ENCODE results near the gene IRX5.

The IRX5 gene

GRCh38 chr16:54923055-54923473 lies 7.6 kb upstream of the IRX5 start:
- H3K9me3 Mint-ChIP-seq: no peaks in the 10 kb centered on the region
- no peak overlapping the region for H3K4me3 Mint-ChIP-seq
- ATAC-seq (replicated peaks; ENCODE audit: extremely low read depth, poor library complexity, severe bottlenecking): no peak
- peaks cover 3% of the 10 kb centered on the region for H3K36me3 Mint-ChIP-seq (ENCODE audit: insufficient read depth)
- no peak for DNase-seq (ENCODE audit: low spot score in 2 of 2)
- no peak overlapping the region for H3K27ac Mint-ChIP-seq (ENCODE audit: low read depth)
- H3K27me3 Mint-ChIP-seq: peaks cover 69% of the 10 kb centered on the region
- peaks cover 10% of the 10 kb centered on the region for H3K4me1 Mint-ChIP-seq

- Mint-ChIP-seq H3K4me3 (no peak overlapping the region), H3K27ac (ENCODE audit: low read depth) (no peak overlapping the region), H3K9me3 (no peaks in the 10 kb centered on the region), H3K27me3 (peaks cover 65% of the 10 kb centered on the region), H3K36me3 (ENCODE audit: insufficient read depth) (peaks cover 6% of the 10 kb centered on the region), H3K4me1 (peaks cover 14% of the 10 kb centered on the region)
- DNase-seq (ENCODE audit: low spot score in 2 of 2) (no peak), ATAC-seq (replicated peaks; ENCODE audit: extremely low read depth, poor library complexity, severe bottlenecking) (no peak)
These were observed 6.7 kb upstream of the IRX5 start for GRCh38 chr16:54923988-54924387.

- Mint-ChIP-seq H3K4me3 (no peak overlapping the region), H3K9me3 (peaks cover 5% of the 10 kb centered on the region), H3K4me1 (peaks cover 30% of the 10 kb centered on the region), H3K27ac (ENCODE audit: low read depth) (no peak overlapping the region), H3K36me3 (ENCODE audit: insufficient read depth) (peaks cover 6% of the 10 kb centered on the region), H3K27me3 (peaks cover 77% of the 10 kb centered on the region)
- DNase-seq (ENCODE audit: low spot score in 2 of 2): no peak
- no peak for ATAC-seq (replicated peaks; ENCODE audit: extremely low read depth, poor library complexity, severe bottlenecking)
These were observed 4.4 kb upstream of the IRX5 start for GRCh38 chr16:54926166-54926838.

GRCh38 chr16:54927125-54928015 lies 3.3 kb upstream of the IRX5 start:
- DNase-seq (ENCODE audit: low spot score in 2 of 2): no peak

GRCh38 chr16:54928016-54928356 lies 2.7 kb upstream of the IRX5 start:
- no peak overlapping the region for H3K27ac Mint-ChIP-seq (ENCODE audit: low read depth)
- peaks cover 5% of the 10 kb centered on the region for H3K9me3 Mint-ChIP-seq
- peaks cover 73% of the 10 kb centered on the region for H3K27me3 Mint-ChIP-seq
- DNase-seq (ENCODE audit: low spot score in 2 of 2) (no peak), ATAC-seq (replicated peaks; ENCODE audit: extremely low read depth, poor library complexity, severe bottlenecking) (no peak)
- H3K4me3 Mint-ChIP-seq: peak overlapping the region; percentile 80
- H3K36me3 Mint-ChIP-seq (ENCODE audit: insufficient read depth): peaks cover 10% of the 10 kb centered on the region
- H3K4me1 Mint-ChIP-seq: peaks cover 35% of the 10 kb centered on the region

More at GRCh38 chr16:54927125-54928015, 3.3 kb upstream of the IRX5 start:
- Mint-ChIP-seq H3K36me3 (ENCODE audit: insufficient read depth) (peaks cover 8% of the 10 kb centered on the region), H3K4me1 (peaks cover 31% of the 10 kb centered on the region), H3K4me3 (peak overlapping the region; percentile 80), H3K9me3 (peaks cover 5% of the 10 kb centered on the region), H3K27me3 (peaks cover 73% of the 10 kb centered on the region), H3K27ac (ENCODE audit: low read depth) (no peak overlapping the region)
- no peak for ATAC-seq (replicated peaks; ENCODE audit: extremely low read depth, poor library complexity, severe bottlenecking)

- Mint-ChIP-seq H3K27me3 (peaks cover 72% of the 10 kb centered on the region), H3K9me3 (peaks cover 5% of the 10 kb centered on the region), H3K27ac (ENCODE audit: low read depth) (no peak overlapping the region), H3K36me3 (ENCODE audit: insufficient read depth) (peaks cover 10% of the 10 kb centered on the region), H3K4me1 (peaks cover 35% of the 10 kb centered on the region), H3K4me3 (peak overlapping the region; percentile 83)
- peak; percentile 22 for ATAC-seq (replicated peaks; ENCODE audit: extremely low read depth, poor library complexity, severe bottlenecking)
- DNase-seq (ENCODE audit: low spot score in 2 of 2): no peak
These were observed 2.1 kb upstream of the IRX5 start for GRCh38 chr16:54928411-54929089.

- H3K4me1 Mint-ChIP-seq: peaks cover 35% of the 10 kb centered on the region
- H3K27me3 Mint-ChIP-seq: peaks cover 75% of the 10 kb centered on the region
- H3K4me3 Mint-ChIP-seq: peak overlapping the region; percentile 83
- peaks cover 5% of the 10 kb centered on the region for H3K9me3 Mint-ChIP-seq
- ATAC-seq (replicated peaks; ENCODE audit: extremely low read depth, poor library complexity, severe bottlenecking) (peak; percentile 89), DNase-seq (ENCODE audit: low spot score in 2 of 2) (peak; percentile 75 to 80)
- peak overlapping the region; percentile 84 for H3K27ac Mint-ChIP-seq (ENCODE audit: low read depth)
- H3K36me3 Mint-ChIP-seq (ENCODE audit: insufficient read depth): peaks cover 10% of the 10 kb centered on the region
These were observed 1.3 kb upstream of the IRX5 start for GRCh38 chr16:54929090-54930004.

- H3K27ac Mint-ChIP-seq (ENCODE audit: low read depth): no peak overlapping the region
- DNase-seq (ENCODE audit: low spot score in 2 of 2): no peak
These were observed 129 bp downstream of the IRX5 start for GRCh38 chr16:54930869-54931119.

GRCh38 chr16:54931120-54932014 lies 702 bp downstream of the IRX5 start:
- Mint-ChIP-seq H3K4me1 (peaks cover 35% of the 10 kb centered on the region), H3K36me3 (ENCODE audit: insufficient read depth) (peaks cover 10% of the 10 kb centered on the region), H3K4me3 (no peak overlapping the region), H3K27me3 (peaks cover 81% of the 10 kb centered on the region), H3K27ac (ENCODE audit: low read depth) (no peak overlapping the region), H3K9me3 (peaks cover 5% of the 10 kb centered on the region)
- DNase-seq (ENCODE audit: low spot score in 2 of 2) (no peak), ATAC-seq (replicated peaks; ENCODE audit: extremely low read depth, poor library complexity, severe bottlenecking) (no peak)

More at GRCh38 chr16:54930869-54931119, 129 bp downstream of the IRX5 start:
- Mint-ChIP-seq H3K9me3 (peaks cover 5% of the 10 kb centered on the region), H3K4me1 (peaks cover 35% of the 10 kb centered on the region), H3K27me3 (peaks cover 81% of the 10 kb centered on the region), H3K4me3 (peak overlapping the region; percentile 83), H3K36me3 (ENCODE audit: insufficient read depth) (peaks cover 10% of the 10 kb centered on the region)
- no peak for ATAC-seq (replicated peaks; ENCODE audit: extremely low read depth, poor library complexity, severe bottlenecking)

GRCh38 chr16:54932021-54932660 lies 1.5 kb downstream of the IRX5 start:
- peaks cover 11% of the 10 kb centered on the region for H3K36me3 Mint-ChIP-seq (ENCODE audit: insufficient read depth)
- peaks cover 5% of the 10 kb centered on the region for H3K9me3 Mint-ChIP-seq
- no peak overlapping the region for H3K4me3 Mint-ChIP-seq
- DNase-seq (ENCODE audit: low spot score in 2 of 2) (no peak), ATAC-seq (replicated peaks; ENCODE audit: extremely low read depth, poor library complexity, severe bottlenecking) (no peak)
- peaks cover 81% of the 10 kb centered on the region for H3K27me3 Mint-ChIP-seq
- no peak overlapping the region for H3K27ac Mint-ChIP-seq (ENCODE audit: low read depth)
- peaks cover 34% of the 10 kb centered on the region for H3K4me1 Mint-ChIP-seq

GRCh38 chr16:54932737-54933254 lies 2.1 kb downstream of the IRX5 start:
- peaks cover 5% of the 10 kb centered on the region for H3K9me3 Mint-ChIP-seq
- peaks cover 9% of the 10 kb centered on the region for H3K36me3 Mint-ChIP-seq (ENCODE audit: insufficient read depth)
- no peak for ATAC-seq (replicated peaks; ENCODE audit: extremely low read depth, poor library complexity, severe bottlenecking)
- H3K27me3 Mint-ChIP-seq: peaks cover 81% of the 10 kb centered on the region
- DNase-seq (ENCODE audit: low spot score in 2 of 2): no peak
- H3K27ac Mint-ChIP-seq (ENCODE audit: low read depth): no peak overlapping the region
- peaks cover 27% of the 10 kb centered on the region for H3K4me1 Mint-ChIP-seq
- H3K4me3 Mint-ChIP-seq: no peak overlapping the region

Measured in central memory CD8-positive, alpha-beta T cell (primary cell).